ENCODE measurements around the gene CD200R1L. TPM values are rescaled to one million over a fixed set of nuclear protein-coding genes. Genes with fewer than 3 reads are reported as not detected.

CD200R1L gene
- total and polyA plus RNA-seq, 2 of the 13 experiments (the other 11 are each of a cell fraction or from before 2014, with no cell fraction given): not detected

DNA sequence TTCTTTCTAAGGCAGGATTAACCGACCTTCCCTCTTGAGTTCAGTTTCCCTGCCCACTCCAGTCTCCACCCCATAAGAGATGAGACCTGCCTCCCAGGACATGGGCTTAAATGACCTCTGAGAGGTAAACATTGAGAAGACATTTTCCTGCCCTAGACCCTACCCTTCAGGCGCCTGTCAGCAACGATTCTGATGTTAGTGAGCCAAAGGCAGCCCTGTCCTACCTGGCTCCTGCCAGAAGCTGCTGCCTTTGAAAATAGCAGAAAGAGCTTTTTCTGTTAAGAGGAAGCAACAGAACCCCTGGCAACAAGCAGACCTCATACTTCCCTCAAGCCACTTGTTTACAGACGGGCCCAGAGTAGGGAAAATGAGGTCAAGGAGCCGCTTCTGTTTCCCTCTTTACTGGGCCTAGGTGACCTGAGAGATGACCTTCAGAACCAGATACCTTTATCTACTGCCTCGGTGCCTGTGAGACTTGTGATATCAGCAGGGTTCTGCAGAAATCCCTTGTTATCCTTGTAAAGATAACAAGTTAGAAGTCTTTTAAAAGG is 52.0 kb downstream of the CD200R1L start (continued):
- TF ChIP-seq, protein P1, sequence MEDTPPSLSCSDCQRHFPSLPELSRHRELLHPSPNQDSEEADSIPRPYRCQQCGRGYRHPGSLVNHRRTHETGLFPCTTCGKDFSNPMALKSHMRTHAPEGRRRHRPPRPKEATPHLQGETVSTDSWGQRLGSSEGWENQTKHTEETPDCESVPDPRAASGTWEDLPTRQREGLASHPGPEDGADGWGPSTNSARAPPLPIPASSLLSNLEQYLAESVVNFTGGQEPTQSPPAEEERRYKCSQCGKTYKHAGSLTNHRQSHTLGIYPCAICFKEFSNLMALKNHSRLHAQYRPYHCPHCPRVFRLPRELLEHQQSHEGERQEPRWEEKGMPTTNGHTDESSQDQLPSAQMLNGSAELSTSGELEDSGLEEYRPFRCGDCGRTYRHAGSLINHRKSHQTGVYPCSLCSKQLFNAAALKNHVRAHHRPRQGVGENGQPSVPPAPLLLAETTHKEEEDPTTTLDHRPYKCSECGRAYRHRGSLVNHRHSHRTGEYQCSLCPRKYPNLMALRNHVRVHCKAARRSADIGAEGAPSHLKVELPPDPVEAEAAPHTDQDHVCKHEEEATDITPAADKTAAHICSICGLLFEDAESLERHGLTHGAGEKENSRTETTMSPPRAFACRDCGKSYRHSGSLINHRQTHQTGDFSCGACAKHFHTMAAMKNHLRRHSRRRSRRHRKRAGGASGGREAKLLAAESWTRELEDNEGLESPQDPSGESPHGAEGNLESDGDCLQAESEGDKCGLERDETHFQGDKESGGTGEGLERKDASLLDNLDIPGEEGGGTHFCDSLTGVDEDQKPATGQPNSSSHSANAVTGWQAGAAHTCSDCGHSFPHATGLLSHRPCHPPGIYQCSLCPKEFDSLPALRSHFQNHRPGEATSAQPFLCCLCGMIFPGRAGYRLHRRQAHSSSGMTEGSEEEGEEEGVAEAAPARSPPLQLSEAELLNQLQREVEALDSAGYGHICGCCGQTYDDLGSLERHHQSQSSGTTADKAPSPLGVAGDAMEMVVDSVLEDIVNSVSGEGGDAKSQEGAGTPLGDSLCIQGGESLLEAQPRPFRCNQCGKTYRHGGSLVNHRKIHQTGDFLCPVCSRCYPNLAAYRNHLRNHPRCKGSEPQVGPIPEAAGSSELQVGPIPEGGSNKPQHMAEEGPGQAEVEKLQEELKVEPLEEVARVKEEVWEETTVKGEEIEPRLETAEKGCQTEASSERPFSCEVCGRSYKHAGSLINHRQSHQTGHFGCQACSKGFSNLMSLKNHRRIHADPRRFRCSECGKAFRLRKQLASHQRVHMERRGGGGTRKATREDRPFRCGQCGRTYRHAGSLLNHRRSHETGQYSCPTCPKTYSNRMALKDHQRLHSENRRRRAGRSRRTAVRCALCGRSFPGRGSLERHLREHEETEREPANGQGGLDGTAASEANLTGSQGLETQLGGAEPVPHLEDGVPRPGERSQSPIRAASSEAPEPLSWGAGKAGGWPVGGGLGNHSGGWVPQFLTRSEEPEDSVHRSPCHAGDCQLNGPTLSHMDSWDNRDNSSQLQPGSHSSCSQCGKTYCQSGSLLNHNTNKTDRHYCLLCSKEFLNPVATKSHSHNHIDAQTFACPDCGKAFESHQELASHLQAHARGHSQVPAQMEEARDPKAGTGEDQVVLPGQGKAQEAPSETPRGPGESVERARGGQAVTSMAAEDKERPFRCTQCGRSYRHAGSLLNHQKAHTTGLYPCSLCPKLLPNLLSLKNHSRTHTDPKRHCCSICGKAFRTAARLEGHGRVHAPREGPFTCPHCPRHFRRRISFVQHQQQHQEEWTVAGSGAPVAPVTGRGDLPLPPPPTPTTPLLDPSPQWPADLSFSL (CRISPR knock-in tag; IDR thresholded peaks at IDR 0.05): no peak
- TF ChIP-seq PPARG (CRISPR knock-in tag; conservative IDR thresholded peaks at IDR 0.05): no peak
- no peak for TF ChIP-seq ZNF557 (CRISPR knock-in tag; IDR thresholded peaks at IDR 0.05)
- TF ChIP-seq ZNF550 (CRISPR knock-in tag; IDR thresholded peaks at IDR 0.05; ENCODE audit: borderline replicate concordance): no peak
- TF ChIP-seq IRF9 (CRISPR knock-in tag; IDR thresholded peaks at IDR 0.05; ENCODE audit: borderline replicate concordance): no peak
- no peak for TF ChIP-seq RXRA (CRISPR knock-in tag; IDR thresholded peaks at IDR 0.05)
- no peak for TF ChIP-seq ESRRA (CRISPR knock-in tag; IDR thresholded peaks at IDR 0.05; ENCODE audit: low read depth)
- TF ChIP-seq ZNF800 (CRISPR knock-in tag; IDR thresholded peaks at IDR 0.05): no peak
- no peak for TF ChIP-seq GPBP1L1 (CRISPR knock-in tag; IDR thresholded peaks at IDR 0.05)
